NOMO-1 treated with dmso at 0.1 percent for 144 hours (cell line): ENCODE results near the gene RAB3GAP2.
"Not testable (repeated sequence)": the region's sequence is repeated elsewhere in the genome, so short reads cannot be mapped to it uniquely, and the experiment has no call there.

ENCODE experiments used
- DNase-seq: peaks from one replicate; lab custom pipeline; 2025; ENCODE audit not compliant: unreplicated experiment; lab: John Stamatoyannopoulos, UW

Gene RAB3GAP2, protein sequence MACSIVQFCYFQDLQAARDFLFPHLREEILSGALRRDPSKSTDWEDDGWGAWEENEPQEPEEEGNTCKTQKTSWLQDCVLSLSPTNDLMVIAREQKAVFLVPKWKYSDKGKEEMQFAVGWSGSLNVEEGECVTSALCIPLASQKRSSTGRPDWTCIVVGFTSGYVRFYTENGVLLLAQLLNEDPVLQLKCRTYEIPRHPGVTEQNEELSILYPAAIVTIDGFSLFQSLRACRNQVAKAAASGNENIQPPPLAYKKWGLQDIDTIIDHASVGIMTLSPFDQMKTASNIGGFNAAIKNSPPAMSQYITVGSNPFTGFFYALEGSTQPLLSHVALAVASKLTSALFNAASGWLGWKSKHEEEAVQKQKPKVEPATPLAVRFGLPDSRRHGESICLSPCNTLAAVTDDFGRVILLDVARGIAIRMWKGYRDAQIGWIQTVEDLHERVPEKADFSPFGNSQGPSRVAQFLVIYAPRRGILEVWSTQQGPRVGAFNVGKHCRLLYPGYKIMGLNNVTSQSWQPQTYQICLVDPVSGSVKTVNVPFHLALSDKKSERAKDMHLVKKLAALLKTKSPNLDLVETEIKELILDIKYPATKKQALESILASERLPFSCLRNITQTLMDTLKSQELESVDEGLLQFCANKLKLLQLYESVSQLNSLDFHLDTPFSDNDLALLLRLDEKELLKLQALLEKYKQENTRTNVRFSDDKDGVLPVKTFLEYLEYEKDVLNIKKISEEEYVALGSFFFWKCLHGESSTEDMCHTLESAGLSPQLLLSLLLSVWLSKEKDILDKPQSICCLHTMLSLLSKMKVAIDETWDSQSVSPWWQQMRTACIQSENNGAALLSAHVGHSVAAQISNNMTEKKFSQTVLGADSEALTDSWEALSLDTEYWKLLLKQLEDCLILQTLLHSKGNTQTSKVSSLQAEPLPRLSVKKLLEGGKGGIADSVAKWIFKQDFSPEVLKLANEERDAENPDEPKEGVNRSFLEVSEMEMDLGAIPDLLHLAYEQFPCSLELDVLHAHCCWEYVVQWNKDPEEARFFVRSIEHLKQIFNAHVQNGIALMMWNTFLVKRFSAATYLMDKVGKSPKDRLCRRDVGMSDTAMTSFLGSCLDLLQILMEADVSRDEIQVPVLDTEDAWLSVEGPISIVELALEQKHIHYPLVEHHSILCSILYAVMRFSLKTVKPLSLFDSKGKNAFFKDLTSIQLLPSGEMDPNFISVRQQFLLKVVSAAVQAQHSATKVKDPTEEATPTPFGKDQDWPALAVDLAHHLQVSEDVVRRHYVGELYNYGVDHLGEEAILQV (N-terminal part only)

DNA sequence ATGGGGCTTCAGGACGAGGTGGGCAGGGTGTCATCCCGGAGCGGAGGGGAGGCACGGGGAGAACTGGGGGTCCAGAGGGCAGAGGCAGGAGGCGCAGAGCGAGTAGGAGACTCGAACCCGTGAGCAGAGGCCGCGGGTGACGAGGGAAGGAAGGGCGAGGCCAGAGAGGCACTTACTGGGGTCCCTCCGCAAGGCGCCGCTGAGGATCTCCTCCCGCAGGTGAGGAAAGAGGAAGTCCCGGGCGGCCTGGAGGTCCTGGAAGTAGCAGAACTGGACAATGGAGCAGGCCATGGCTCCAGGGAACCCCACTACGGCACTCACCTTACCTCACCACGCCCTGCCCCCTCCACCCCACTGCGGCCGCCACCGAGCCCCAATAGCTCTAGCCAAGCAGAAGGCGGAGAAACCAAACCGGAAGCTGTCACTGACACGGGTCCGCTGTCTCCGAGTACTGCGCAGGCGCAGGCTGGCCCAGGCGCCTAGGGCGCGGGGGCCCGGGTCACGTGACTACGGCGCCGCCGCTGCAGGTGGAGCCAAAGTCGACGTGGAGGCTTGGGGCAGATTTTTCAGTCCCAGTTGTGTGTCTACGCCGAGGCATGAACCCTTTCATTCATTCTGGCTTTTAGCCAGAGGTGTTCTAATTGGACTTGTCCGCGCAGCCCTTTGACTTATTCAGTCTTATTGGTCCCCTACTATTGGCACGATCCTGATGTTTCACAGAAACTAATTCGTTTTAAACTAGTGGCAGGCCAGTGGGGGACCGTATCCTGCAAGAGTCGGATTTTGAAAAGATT lies at the start of gene RAB3GAP2:
Gene RAB3GAP2 (minus strand): TSS at position 407 of the 794 bp plus-strand sequence. CDS start 116 bp downstream, at position 291.
- DNase-seq = peak; percentile 92

DNA sequence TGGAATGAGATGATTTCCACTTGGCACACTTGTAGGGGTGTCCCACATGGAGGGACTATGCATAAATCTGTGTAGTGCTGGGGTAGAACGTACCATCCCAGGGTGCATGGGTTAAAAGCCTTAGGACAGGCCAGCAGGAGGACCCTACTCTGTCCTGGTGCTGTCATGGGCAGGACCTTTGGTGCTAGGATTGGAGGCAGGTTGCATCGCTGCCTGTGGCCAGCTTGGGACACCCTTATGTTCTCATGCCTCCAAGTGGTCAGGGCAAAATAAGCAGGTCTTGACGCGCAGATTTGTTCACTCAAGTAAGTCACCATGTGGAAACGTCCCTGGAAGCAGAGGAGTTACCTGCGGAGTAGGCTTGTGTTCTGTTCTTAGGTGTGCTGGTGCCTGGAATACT lies 49.5 kb upstream of the RAB3GAP2 start:
- no peak for DNase-seq

DNA sequence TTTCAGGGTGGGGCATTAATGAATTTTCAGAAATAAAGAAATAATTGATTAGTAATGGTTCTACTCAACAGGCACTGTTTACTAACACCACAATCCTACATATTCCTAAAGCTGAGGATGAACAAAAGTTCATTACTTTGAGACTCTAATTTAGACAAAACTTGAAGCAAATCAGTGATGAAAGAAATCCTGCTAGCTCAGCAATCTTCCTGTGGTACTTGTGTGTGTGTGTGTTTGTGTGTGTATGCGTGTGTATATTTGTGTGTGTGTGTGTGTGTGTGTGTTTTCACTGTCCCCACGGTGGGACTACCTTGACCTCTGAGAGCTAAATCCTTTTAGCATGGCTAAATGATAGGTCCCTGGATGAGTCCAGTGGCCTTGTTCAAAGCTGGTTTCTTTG lies 48.5 kb upstream of the RAB3GAP2 start:
- DNase-seq = no peak

DNA sequence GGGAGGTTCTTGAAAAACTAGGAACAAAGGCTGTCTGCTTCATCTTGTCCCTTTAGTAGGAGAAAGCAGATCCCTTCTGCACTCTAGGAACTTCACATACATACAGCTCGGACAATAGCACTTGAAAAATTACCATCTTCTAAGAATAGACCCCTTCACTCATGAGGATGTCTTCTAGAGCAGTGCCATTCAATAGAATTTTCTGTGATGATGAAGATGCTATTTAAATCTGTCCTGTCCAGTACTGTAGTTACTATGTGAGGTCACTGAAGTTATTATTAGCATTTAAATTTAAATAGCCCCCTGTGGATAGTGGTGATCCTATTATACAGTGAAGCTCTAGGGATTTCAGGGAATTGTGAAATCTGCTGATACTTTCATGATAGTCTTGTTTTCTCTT lies 46.4 kb upstream of the RAB3GAP2 start:
- no peak for DNase-seq

DNA sequence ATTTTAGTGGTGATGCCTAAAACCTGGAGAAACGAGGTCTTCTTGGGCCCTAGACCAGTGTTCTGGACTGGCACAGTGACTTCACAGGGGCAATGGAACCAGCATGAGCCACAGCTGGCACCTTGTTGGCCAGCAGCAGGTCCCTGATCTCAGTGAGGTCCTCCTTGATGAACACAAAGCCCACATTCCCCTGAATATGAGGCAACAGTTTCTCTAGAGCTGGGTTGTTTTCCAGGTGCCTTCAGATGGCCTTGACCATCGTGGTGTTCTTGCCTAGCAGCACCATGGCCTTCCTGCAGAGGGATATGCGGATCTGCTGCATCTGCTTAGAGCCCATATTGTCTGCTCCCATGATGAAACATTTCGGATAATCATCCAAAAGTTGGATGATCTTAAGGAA lies 44.9 kb upstream of the RAB3GAP2 start:
- DNase-seq = no peak

DNA sequence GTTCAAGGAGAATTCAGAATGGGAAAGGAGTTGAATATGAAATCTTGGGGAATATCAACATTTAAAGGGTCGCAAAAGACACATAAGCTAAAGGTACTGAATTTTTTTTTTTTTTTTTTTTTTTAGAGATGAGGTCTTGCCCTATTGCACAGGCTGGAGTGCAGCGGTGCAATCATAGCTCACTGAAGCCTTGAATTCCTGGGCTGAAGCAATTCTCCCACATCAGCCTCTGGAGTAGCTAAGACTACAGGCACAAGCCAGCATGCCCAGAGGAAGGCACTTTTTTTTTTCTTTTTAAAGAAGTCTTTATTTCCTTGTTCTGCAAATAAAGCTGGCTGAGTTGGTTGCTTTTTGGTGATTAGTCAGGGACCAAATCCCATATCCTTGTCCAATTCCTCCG lies 44.1 kb upstream of the RAB3GAP2 start:
- DNase-seq = no peak

DNA sequence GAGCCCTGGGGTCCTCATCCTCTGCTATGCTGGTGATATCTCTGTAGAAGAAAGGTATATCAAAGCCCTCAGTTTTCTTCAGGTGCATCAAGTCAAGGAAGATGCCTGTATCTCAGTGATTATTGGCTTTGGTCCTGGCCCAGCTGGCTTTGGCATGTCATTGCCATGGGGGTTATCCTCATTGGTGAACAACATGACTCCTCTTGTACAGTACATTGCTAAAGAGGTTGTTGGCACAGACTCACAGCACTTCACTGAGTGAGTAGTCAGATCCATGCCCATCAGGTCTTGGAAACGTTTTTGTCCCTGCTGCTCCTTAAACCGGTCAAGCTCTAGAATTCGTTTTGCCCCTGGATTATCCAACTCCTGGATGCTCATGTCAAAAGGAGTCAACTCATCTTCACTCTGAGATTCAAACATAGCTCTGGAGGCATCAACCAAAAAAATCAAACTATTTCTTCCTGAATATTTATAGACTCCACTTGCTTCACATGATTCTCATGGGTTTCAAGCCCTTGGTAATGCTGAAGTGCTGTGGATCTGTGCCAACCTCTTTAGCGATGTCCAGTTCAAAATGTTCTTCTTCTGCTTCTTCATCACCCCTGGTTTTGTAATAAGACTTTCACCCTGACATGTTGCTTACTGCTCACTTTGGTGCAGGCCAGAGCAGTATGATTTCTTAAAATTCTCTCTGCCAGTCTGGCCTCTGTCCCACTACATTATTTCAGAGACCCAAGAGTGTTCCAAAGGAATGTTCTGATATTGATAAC lies 43.0 kb upstream of the RAB3GAP2 start:
- DNase-seq = no peak

DNA sequence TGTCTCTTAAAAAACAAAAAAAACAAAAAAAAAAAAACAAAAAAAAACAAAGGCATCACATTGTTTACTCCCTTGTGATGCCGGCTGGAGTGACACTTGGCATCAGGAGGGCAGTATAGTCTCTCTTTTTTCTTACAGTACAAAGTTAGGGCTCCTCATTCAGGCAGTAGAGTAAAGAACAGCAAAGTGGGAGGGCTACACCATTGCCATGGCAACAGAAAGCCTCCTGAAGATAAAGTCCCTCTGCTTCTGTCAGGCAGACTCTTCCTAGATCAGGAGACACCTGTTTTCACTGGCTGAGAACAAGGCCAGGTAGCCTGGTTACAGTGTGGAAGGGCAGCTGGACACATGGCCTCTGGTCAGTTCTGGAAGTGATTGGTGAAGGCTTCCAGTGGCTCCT lies 41.3 kb upstream of the RAB3GAP2 start:
- no peak for DNase-seq

DNA sequence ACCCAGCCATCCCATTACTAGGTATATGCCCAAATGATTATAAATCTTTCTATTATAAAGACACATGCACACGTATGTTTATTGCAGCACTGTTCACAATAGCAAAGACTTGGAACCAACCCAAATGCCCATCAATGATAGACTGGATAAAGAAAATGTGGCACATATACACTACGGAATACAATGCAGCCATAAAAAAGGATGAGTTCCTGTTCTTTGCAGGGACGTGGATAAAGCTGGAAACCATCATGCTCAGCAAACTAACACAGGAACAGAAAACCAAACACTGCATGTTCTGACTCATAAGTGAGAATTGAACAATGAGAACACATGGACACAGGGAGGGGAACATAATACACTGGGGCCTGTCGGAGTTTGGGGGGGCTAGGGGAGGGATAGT lies 37.9 kb upstream of the RAB3GAP2 start:
- DNase-seq = not testable (repeated sequence)

DNA sequence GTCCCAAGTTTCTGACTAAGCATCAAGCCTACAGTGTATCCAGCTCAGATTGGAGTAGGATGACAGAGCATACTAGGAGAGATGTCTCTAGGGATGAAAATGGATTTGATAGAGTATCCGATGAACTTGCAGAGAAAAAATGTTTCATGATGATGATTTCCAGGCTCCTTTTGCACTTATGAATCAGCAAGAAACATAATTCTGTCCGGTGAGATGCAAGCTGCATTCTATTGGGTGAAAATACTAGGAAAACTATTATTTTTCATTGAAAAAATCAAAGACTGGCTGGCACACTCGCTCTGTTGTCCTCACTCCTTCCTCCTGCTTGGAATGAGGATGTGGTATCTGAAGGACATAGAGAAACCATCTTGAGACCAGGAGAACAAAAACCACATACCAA lies 35.4 kb upstream of the RAB3GAP2 start:
- no peak for DNase-seq

DNA sequence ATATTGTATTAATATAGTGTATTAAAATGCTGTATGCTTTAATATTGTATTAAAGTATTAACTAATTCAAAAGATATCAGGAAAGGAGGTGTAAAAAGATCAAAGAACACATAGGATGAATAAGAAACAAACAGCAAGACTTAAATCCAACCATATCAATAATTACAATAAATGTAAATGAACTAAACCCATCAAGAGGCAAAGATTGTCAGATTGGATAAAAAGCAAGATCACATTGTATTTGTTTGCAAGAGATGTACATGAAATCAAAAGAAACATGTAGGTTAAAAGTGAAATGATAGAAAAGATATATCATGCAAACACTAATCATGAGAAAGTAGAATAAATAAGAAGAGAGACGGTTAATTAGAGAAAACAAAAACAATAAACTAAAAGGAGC lies 34.1 kb upstream of the RAB3GAP2 start:
- no peak for DNase-seq

DNA sequence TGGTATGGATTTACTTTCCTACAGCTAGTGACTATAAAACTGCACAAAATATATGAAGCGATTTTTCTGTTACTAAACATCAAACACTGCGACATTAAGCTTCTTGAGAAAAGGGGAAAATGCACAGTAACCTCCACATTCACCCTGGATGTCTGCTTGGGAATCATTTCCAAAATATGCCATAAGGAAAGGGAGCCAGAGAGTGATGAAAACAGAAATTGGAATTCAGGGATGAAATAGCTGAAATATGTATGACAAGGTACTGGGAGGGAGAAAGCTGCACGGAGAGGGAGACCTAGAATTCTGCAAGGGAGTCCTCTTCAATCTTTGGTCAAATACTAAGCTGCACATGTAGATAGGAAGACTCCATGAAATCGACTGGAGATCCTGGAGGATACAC lies 31.6 kb upstream of the RAB3GAP2 start:
- DNase-seq = no peak

DNA sequence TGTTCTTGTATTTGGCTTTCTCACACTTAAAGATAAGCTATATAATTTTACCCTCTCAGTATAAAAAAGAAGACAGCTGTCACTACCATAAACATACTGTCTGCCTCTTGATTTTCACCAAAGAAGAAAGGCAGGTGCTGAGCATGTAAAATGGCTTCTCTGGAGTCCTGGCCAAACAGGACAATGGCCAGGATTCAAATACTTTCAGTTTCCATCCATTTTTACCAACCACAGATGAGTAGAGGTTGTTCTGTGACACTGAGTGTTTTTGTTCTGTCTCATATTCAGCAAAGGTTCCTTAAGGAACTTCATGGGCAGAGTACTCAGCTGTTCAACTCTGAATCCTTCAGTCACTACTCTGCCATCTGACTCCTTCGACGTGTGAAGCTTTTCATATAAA lies 29.4 kb upstream of the RAB3GAP2 start:
- no peak for DNase-seq

DNA sequence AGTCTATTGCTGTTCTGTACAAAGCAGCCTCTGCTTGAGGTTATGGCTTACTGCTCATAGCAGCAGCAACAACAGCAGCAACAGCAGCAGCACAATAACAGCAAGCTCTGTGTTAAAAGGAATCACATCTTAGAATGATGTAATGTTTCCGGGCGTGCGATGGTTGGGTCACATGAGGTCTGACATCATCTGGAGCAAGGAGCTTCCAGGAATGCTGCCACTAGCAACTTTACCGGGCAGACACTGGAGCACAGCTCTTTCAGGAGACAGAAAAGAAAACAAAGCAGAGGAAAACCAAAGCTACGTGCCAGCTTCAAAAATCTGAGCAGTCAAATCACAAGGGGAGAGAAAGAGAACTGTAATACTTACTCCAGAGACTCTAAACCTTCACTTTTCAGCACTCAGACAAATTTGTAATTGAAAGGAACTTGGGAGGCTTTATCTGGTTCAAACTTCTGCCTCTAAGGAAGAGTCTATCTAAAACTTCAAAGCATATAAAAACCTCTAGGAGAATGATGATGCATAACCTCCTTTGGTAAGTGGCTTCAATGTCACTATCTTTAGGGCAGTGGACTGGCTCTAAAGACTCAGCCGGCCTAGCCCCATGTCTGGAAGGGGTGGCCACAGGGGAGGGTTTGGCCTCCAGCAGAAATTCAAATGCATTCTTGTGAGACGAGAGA lies 28.3 kb upstream of the RAB3GAP2 start:
- no peak for DNase-seq

DNA sequence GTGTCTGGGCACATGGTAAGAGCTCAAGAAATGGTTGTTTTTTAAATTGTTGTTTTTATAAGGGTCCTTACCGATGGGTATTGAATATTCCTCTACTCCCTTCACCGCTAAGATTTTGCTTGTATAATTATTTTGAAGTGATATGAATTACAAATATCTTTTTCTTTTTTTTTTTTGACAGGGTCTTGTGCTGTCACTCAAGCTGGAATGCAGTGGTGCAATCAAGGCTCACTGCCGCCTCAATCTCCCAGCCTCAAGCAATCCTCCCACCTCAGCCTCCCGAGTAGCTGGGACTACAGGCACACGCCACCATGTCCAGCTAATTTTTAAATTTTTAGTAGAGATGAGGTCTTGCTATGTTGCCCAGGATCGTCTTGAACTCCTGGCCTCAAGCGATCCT lies 27.1 kb upstream of the RAB3GAP2 start:
- no peak for DNase-seq

DNA sequence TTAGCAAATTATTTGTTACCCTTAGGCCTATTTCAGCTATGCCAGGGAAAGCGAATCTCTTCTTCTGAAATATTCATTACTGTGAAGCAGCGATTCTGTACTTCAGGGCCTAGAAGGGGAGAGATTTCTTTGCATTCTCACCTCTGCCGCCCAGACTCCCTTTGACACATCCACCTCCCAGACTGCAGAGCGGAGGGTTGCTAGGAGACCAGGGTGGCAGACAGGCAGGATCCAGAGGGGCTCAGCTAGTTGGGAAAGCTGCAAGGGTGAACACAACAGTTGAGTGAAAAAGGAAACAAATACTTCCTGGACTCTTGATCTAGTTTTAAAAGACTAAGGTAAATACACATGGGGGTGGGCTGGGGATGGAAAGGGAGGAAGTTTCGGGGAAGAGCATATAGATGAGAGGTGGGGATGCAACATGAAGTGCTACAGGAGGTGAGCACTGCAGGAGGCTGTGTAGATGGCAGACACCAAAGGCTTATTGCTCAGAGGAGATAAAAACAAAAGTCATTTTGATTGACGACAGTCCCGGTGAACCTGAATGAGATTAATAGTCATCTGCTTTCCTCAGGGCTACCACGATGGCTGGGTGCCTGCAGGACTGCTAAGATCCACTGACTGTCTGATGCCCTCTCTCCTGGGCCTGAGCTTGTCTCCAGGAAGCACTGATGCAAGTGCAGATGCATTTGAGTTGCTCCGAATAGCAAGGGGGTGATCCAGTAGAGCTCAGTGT lies 26.4 kb upstream of the RAB3GAP2 start:
- no peak for DNase-seq

DNA sequence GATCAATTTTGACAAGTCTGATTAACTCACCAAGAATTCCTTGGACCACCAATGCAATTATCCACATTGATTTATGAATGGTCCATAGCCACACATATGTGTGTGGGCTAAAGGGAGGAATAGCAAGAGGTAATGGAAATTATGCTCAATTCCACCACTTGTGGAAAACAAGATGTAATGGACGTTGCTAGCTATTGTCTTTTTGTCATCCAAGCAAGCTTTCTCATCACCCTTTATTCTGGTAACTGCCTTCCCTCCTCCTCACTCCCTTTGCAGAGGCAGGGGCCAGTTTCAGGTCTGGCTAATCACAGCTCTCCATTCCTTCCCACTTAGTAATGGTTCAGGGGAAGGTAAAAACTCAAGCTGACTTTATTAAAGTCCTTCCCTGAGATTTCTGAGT lies 24.7 kb upstream of the RAB3GAP2 start:
- no peak for DNase-seq

DNA sequence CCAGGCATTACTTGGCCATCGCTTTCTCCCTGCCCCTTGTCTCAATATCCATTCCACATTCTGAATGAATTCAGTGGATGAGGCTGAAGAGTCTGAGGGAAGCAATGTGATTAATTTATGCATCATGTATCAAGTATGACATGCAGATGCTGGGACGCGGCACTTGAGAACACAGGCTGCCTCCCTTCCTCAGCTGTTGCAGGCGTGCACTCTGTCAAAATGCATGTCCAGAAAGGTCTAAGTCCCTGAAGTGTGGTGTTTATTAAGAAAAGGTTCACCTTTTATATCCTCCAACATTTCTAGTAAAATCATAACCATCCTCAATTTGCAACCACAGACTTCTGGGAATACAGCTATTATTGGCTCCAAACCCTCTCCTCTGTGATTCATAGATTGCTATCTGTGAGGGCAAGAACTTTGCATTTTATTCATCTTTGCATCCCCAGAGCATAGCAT lies 22.6 kb upstream of the RAB3GAP2 start:
- DNase-seq = no peak
